BE2C (cell line): ENCODE measurements around the gene DLGAP4.

Experiments
- DNase-seq: peaks from one replicate; pipeline ENCODE4 v3.0.0-alpha.2; 2020
- H3K27me3 ChIP-seq: fragments of 250-450 bp; sonication (Bioruptor Pico); 2 replicates; pipeline ENCODE4 v1.5.1; 2020; ENCODE audit warnings: mild to moderate bottlenecking
- H3K36me3 ChIP-seq: fragments of 250-450 bp; sonication (Bioruptor Pico); 2 replicates; pipeline ENCODE4 v1.5.1; 2020; ENCODE audit warnings: mild to moderate bottlenecking
- H3K4me1 ChIP-seq: fragments of 250-450 bp; sonication (Bioruptor Pico); 2 replicates; pipeline ENCODE4 v1.5.1; 2020
- H3K4me3 ChIP-seq: 2 replicates; pipeline ENCODE4 v1.5.1; 2011; ENCODE audit warnings: low read depth, low read length
- H3K9me3 ChIP-seq: fragments of 250-450 bp; sonication (Bioruptor Pico); 2 replicates; pipeline ENCODE4 v1.5.1; 2020
- TF ChIP-seq, protein P1 (sequence below): IDR thresholded peaks from 2 replicates; pipeline ENCODE4 v1.5.1; 2012; ENCODE audit warnings: mild to moderate bottlenecking, low read depth, low read length

Gene DLGAP4

DNA sequence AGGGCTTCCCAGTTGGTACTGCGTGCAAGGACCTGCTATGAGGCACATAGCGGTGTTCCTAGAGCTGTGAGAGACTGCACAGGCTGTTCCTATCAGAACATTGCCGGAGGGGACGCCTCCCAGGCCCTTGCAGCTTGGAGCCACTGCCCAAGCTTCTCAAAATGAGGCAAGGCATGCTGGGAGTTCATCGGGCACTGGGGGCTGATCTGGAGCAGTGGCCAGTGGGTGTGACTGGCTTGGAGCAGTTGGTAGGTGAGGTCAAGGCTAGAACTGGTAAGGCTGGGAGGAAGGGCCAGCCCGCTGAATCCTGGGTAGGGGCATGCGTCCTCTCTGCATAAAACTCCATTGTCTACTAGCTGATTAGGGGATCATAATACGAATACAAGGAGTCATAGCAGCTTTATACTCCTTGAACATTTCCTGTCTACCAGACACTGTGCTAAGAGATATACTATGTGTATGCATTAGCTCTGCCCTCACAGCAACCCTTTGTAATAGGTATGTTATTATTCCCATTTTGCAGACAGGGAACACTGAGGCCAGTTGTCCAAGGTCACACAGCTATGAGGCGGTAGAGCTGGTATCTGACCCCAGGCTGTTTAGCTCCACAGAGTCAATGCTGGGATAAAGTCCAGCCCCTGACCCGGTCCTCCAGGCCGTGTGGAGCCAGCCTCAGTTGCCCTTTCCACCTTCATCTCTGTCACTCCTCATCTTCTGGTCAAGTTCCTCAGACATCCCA lies 53.7 kb downstream of the DLGAP4 start:
- no peaks in the 10 kb centered on the region for H3K4me1 ChIP-seq
- H3K27me3 ChIP-seq = no peaks in the 10 kb centered on the region
- H3K9me3 ChIP-seq = no peaks in the 10 kb centered on the region
- TF ChIP-seq, protein P1, sequence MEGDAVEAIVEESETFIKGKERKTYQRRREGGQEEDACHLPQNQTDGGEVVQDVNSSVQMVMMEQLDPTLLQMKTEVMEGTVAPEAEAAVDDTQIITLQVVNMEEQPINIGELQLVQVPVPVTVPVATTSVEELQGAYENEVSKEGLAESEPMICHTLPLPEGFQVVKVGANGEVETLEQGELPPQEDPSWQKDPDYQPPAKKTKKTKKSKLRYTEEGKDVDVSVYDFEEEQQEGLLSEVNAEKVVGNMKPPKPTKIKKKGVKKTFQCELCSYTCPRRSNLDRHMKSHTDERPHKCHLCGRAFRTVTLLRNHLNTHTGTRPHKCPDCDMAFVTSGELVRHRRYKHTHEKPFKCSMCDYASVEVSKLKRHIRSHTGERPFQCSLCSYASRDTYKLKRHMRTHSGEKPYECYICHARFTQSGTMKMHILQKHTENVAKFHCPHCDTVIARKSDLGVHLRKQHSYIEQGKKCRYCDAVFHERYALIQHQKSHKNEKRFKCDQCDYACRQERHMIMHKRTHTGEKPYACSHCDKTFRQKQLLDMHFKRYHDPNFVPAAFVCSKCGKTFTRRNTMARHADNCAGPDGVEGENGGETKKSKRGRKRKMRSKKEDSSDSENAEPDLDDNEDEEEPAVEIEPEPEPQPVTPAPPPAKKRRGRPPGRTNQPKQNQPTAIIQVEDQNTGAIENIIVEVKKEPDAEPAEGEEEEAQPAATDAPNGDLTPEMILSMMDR = no peak
- no peak for DNase-seq
- H3K4me3 ChIP-seq = no peak overlapping the region
- no peaks in the 10 kb centered on the region for H3K36me3 ChIP-seq

DNA sequence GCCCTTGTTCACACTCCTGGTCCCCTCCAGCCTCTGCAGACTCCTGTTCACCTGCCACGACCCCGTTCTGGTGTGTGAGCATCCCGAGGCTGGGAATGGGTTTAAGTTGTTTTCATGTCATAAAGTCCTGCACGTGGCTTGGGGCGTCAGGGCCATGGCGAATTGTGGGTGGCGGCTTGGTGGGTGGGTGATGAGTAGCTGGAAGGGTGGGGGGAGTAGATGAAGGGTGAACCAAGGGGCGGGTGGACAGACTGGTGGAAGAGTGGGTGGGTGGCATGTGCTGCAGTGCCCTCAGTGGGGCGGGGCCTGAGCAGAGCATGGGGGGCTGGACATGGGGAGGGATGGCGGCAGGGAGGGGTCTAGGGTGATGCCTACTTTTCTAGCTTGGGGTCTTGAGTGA lies 54.3 kb downstream of the DLGAP4 start:
- TF ChIP-seq, protein P1 = no peak
- H3K27me3 ChIP-seq = no peaks in the 10 kb centered on the region

DNA sequence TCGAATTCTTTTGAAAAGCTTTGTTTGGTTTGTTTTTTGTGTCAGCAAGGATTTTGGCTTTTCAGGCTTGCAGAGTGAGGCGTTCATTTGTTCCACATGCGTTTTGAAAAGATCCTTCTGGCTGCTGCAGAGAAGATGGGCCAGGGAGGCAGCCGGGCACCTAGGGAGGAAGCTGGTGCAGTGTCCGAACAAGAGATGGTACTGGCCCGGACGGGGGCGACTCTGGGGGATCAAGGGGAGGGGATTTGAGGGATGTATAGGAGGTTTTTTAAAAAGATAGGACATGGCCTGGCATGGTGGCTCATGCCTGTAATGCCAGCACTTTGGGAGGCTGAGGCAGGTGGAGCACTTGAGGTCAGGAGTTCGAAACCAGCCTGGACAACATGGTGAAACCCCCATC lies 55.3 kb downstream of the DLGAP4 start:
- Histone ChIP-seq H3K36me3 (no peaks in the 10 kb centered on the region), H3K9me3 (no peaks in the 10 kb centered on the region)
- TF ChIP-seq, protein P1 = no peak

More for the DNA sequence above, 54.3 kb downstream of the DLGAP4 start:
- H3K4me1 ChIP-seq = no peaks in the 10 kb centered on the region
- no peaks in the 10 kb centered on the region for H3K36me3 ChIP-seq
- no peak overlapping the region for H3K4me3 ChIP-seq
- DNase-seq = no peak
- H3K9me3 ChIP-seq = no peaks in the 10 kb centered on the region

DNA sequence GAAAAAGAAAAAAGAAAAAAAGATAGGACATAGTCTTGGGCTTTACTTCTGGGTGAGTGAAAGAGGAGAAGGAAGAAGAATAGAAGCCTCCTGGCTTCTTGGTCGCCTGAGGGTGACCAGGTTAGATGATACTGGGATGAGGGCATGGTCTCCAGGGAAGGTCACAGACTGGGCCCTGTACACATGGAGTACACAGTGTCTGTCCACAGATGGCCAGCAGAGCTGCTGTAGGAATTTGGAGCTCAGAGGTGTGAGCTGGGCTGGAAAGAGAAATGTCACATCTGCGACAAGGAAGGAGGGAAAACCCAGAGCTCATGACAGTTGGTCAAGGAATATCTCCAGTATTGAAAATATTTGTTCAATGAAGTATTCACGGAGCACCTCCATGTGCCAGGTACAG lies 56.1 kb downstream of the DLGAP4 start:
- no peaks in the 10 kb centered on the region for H3K4me1 ChIP-seq
- H3K4me3 ChIP-seq = no peak overlapping the region
- H3K9me3 ChIP-seq = no peaks in the 10 kb centered on the region
- TF ChIP-seq, protein P1 = no peak
- no peaks in the 10 kb centered on the region for H3K27me3 ChIP-seq
- no peaks in the 10 kb centered on the region for H3K36me3 ChIP-seq
- no peak for DNase-seq

More for the DNA sequence above, 55.3 kb downstream of the DLGAP4 start:
- H3K4me1 ChIP-seq = no peaks in the 10 kb centered on the region
- no peak overlapping the region for H3K4me3 ChIP-seq
- no peaks in the 10 kb centered on the region for H3K27me3 ChIP-seq
- no peak for DNase-seq

DNA sequence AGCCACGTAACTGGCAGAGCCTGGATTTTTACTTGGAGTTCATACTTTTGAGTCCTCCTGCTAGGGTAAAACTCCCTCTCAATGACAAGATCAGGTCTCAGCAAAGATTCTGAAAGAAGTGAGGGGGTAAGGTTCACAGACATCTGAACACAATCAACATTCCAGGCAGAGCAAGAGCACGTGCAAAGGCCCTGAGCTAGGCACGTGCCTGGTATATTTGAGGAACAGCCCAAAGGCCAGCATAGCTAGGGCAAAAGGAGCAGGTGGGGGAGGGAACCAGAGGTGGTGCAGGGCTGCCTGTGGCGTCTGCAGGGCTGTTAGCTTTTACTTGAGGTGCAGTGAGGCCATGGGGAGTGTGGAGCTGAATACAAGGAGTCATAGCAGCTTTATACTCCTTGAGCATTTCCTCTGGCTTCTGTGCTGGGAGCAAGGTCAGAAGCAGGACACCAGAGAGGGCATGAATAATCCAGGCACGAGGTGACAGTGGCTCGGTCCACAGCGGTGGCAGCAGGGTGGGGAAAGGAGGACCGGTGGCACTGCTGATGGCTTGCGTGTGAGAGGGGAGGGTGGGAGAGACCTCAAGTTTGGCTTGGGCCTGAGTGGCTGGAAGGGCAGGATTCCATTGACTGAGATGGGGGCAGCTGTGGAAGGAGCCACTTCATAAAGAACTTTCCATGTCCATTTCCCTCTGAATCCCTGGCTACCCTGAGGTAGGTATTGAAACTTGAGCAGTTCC lies 57.0 kb downstream of the DLGAP4 start:
- TF ChIP-seq, protein P1 = no peak
- Histone ChIP-seq H3K9me3 (no peaks in the 10 kb centered on the region), H3K4me1 (no peaks in the 10 kb centered on the region), H3K4me3 (no peak overlapping the region), H3K36me3 (no peaks in the 10 kb centered on the region), H3K27me3 (no peaks in the 10 kb centered on the region)
- no peak for DNase-seq

DNA sequence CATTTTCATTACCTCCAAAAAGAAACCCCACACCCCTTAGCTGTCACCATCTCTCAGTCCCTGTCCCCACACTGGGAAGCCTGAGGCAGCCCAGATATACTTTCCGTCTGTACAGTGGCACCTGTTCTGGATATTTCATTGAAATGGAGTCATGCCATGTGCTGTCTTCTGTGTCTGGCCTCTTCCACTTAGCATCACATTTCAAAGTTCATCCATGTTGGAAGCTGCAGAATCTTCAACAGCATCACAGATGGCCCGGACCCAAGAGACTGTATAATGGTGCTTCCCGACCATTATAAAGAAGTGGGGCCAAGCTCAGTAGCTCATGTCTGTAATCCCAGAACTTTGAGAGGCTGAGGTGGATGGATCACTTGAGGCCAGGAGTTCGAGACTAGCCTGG lies 58.4 kb downstream of the DLGAP4 start:
- H3K4me1 ChIP-seq = no peaks in the 10 kb centered on the region
- no peaks in the 10 kb centered on the region for H3K9me3 ChIP-seq
- TF ChIP-seq, protein P1 = no peak
- H3K36me3 ChIP-seq = no peaks in the 10 kb centered on the region
- H3K27me3 ChIP-seq = no peaks in the 10 kb centered on the region
- no peak for DNase-seq
- H3K4me3 ChIP-seq = no peak overlapping the region
